Measurements from ENCODE around the gene JARID2. TPM values are rescaled to one million over a fixed set of nuclear protein-coding genes. Genes with fewer than 3 reads are reported as not detected.

Gene JARID2
- total and polyA plus RNA-seq, 10 of the 15 experiments (the other 5 are each of a cell fraction or from before 2014, with no cell fraction given), result 4.2 to 21.6 (median 11.7) TPM

GRCh38 chr6:15299430-15300131 lies 53.7 kb downstream of the JARID2 start (continued):
- peak; percentile 87 for TF ChIP-seq BCL3 (IDR thresholded peaks at IDR 0.05; ENCODE audit: borderline replicate concordance, insufficient read depth, low read depth, low read length, poor library complexity, severe bottlenecking)
- peak; percentile 13; the same call in 1 of the 2 replicates for TF ChIP-seq ZNF384 (IDR thresholded peaks at IDR 0.05; ENCODE audit: borderline replicate concordance, low read depth, low read length)
- peak; percentile 97 for TF ChIP-seq EED (IDR thresholded peaks at IDR 0.05; ENCODE audit: low read depth)
- TF ChIP-seq TBL1XR1 (IDR thresholded peaks at IDR 0.05; ENCODE audit: low read depth, low read length), result peak; percentile 66; the same call in 1 of the 2 replicates
- 0 out of 2 replicates have a peak, but pooled peaks have one; percentile 44 for TF ChIP-seq PML (IDR thresholded peaks at IDR 0.05; ENCODE audit: low read length)
- TF ChIP-seq TAF1 (IDR thresholded peaks at IDR 0.05; ENCODE audit: borderline replicate concordance, low read depth, low read length), result peak; percentile 45; the same call in 1 of the 2 replicates
- TF ChIP-seq DPF2 (IDR thresholded peaks at IDR 0.05), result peak; percentile 93
- TF ChIP-seq, protein P1, sequence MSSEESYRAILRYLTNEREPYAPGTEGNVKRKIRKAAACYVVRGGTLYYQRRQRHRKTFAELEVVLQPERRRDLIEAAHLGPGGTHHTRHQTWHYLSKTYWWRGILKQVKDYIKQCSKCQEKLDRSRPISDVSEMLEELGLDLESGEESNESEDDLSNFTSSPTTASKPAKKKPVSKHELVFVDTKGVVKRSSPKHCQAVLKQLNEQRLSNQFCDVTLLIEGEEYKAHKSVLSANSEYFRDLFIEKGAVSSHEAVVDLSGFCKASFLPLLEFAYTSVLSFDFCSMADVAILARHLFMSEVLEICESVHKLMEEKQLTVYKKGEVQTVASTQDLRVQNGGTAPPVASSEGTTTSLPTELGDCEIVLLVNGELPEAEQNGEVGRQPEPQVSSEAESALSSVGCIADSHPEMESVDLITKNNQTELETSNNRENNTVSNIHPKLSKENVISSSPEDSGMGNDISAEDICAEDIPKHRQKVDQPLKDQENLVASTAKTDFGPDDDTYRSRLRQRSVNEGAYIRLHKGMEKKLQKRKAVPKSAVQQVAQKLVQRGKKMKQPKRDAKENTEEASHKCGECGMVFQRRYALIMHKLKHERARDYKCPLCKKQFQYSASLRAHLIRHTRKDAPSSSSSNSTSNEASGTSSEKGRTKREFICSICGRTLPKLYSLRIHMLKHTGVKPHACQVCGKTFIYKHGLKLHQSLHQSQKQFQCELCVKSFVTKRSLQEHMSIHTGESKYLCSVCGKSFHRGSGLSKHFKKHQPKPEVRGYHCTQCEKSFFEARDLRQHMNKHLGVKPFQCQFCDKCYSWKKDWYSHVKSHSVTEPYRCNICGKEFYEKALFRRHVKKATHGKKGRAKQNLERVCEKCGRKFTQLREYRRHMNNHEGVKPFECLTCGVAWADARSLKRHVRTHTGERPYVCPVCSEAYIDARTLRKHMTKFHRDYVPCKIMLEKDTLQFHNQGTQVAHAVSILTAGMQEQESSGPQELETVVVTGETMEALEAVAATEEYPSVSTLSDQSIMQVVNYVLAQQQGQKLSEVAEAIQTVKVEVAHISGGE (CRISPR knock-in tag; IDR thresholded peaks at IDR 0.05), result no peak
- TF ChIP-seq RCOR1 (conservative IDR thresholded peaks at IDR 0.05; ENCODE audit: low read depth, low read length), result 0 out of 2 replicates have a peak, but pooled peaks have one; percentile 79
- no peak for TF ChIP-seq ZNF274 (IDR thresholded peaks at IDR 0.05; ENCODE audit: insufficient read depth, insufficient read length)
- no peak for TF ChIP-seq HSF1 (IDR thresholded peaks at IDR 0.05; ENCODE audit: low read depth, low read length)
- TF ChIP-seq NFYB (IDR thresholded peaks at IDR 0.05; ENCODE audit: insufficient read depth, low read depth, low read length), result 0 out of 2 replicates have a peak, but pooled peaks have one; percentile 35
- TF ChIP-seq, protein P2, sequence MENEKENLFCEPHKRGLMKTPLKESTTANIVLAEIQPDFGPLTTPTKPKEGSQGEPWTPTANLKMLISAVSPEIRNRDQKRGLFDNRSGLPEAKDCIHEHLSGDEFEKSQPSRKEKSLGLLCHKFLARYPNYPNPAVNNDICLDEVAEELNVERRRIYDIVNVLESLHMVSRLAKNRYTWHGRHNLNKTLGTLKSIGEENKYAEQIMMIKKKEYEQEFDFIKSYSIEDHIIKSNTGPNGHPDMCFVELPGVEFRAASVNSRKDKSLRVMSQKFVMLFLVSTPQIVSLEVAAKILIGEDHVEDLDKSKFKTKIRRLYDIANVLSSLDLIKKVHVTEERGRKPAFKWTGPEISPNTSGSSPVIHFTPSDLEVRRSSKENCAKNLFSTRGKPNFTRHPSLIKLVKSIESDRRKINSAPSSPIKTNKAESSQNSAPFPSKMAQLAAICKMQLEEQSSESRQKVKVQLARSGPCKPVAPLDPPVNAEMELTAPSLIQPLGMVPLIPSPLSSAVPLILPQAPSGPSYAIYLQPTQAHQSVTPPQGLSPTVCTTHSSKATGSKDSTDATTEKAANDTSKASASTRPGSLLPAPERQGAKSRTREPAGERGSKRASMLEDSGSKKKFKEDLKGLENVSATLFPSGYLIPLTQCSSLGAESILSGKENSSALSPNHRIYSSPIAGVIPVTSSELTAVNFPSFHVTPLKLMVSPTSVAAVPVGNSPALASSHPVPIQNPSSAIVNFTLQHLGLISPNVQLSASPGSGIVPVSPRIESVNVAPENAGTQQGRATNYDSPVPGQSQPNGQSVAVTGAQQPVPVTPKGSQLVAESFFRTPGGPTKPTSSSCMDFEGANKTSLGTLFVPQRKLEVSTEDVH (IDR thresholded peaks at IDR 0.05; ENCODE audit: low read depth, partially characterized antibody), result no peak
- peak; percentile 94 for TF ChIP-seq IRF4 (IDR thresholded peaks at IDR 0.05; ENCODE audit: low read depth, low read length)
- TF ChIP-seq NR2F1 (conservative IDR thresholded peaks at IDR 0.05), result peak; percentile 76
- TF ChIP-seq PAX5 (IDR thresholded peaks at IDR 0.05; ENCODE audit: borderline replicate concordance, low read depth, low read length), result peak; percentile 68; the same call in 1 of the 2 replicates
- no peak; the same call in 1 of the 2 replicates for TF ChIP-seq ZBED1 (IDR thresholded peaks at IDR 0.05; ENCODE audit: borderline replicate concordance)
- TF ChIP-seq SPI1 (IDR thresholded peaks at IDR 0.05; ENCODE audit: borderline replicate concordance, insufficient read depth, low read depth, low read length), result peak; percentile 98
- peak; percentile 31; the same call in 1 of the 2 replicates for TF ChIP-seq ATF7 (IDR thresholded peaks at IDR 0.05; ENCODE audit: low read depth)
- TF ChIP-seq CEBPB (IDR thresholded peaks at IDR 0.05; ENCODE audit: borderline replicate concordance in 1 of 2, low read depth in 2 of 2, low read length in 2 of 2), result peak in 1 of 2 experiments; percentile 40; a peak in 1 of 4 replicates
- TF ChIP-seq NFIC (IDR thresholded peaks at IDR 0.05; ENCODE audit: low read depth, low read length), result peak; percentile 82
